ENCODE results near the gene BET1. TPM values are rescaled to one million over a fixed set of nuclear protein-coding genes. Genes with fewer than 3 reads are reported as not detected.
"Not testable (repeated sequence)": the region's sequence is repeated elsewhere in the genome, so short reads cannot be mapped to it uniquely, and the experiment has no call there.

BET1 gene, protein sequence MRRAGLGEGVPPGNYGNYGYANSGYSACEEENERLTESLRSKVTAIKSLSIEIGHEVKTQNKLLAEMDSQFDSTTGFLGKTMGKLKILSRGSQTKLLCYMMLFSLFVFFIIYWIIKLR
- total RNA-seq (2014; rRNA removed; shearing (Covaris generic); ENCODE audit: low replicate concordance): 46.6 and 50.7 TPM in 2 replicates

DNA sequence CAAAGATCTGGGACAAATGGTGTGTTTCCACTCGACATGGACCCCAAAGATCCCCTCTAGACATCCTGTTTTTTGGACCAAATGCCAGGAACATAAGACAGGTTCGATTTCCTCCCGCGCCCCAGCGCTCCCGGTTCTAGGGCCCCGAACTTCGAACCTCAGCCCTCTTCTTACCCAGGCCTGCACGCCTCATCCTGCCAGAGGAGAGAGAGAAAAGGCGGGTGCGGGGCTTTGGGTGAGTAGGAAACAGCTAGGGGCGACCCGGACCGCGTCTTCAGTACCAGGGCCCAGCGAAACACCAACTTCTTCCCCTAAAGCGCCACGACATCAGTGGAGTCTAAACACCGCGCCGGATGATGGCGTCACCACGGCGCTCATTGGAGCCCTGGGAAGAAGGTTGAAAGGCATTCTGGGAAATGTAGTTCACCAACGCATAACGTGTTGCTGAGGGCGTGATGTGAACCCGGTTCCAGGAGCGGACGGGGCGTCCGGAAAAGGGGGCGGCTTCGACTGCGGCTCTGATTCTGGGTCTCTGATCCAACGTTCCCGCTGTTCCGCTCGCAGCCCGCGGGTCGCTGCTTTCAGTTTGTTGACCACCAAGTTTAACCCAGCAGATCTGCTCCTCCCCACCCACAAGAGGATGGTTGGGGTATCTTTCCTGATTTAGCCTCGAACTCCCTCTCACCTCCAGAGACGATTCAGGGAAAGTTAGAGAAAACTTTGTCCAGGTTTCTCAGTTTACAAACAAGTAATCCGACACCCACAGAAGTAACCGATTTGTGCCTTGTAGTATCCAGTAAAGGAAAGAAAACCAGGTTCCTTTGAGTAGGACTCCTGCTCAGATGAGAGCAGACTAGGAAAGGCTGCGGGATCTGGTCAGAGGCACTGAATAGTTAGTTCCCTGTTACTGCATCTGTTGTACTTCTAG lies at the start of gene BET1:
Gene BET1, minus strand, starts transcription at position 332 of the 928 bp plus-strand sequence. Its CDS starts 139 bp downstream, at position 193.
- peak; percentile 92 for DNase-seq (ENCODE audit: low read depth)
- in situ Hi-C loops (cut with HindIII; ENCODE audit: low pct_unique_long_range_greater_than_20kb, low sequenced_read_pairs): no loop called here

DNA sequence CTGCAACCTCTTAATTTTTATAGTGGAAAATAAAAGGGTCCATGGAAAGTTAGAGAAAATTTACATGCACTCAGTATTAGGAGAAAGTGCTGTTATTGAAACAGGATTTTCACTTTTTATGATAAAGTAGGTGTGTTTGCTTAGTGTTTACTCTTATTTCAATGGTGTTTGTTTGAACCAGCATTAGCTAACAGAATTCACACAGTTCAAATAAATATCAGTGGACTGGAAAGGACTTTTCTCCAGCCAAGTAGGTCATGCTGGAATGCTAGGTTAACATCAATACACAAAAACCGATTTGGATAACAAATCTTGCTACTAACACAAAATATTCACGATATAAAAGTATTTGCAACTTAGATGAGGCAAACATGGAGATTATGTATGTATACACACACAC lies 49.4 kb upstream of the BET1 start:
- in situ Hi-C loops (cut with HindIII; ENCODE audit: low pct_unique_long_range_greater_than_20kb, low sequenced_read_pairs): no loop called here
- no peak for DNase-seq (ENCODE audit: low read depth)

DNA sequence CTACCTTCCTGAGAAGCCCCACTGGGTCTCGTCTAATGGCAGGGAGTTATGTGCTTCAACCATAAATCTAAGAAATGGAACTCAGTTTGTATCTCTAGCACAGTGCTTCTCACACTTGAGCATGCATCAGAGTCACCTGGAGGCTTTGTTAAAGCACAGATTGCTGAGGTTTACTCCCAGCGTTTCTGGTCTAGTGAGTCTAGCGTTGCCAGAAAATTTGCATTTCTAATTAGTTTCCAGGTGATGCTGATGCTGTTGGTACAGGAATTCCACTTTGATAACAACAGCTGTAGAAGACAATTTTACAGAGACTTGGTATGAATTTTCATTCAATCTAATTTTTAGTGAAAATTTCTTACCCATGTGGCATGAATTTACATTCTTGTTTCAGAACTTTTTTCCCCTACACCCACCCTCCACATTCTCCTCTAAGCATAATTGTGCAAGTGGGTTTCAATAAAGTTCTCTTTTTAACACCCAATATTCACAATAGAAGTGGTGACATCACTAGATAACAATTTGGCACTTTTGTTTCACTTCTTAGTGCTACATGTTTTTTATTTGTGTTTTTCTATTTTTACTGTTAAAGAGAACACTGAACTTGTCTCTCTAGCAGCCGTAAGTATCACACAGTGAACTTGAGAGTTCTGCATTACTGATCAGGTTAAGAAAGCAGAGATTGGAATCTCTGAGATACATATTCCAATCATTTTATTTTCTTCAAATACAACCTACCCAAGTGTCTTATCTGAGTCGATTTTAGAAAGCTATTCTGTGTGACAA lies 48.4 kb upstream of the BET1 start:
- in situ Hi-C loops (cut with HindIII; ENCODE audit: low pct_unique_long_range_greater_than_20kb, low sequenced_read_pairs): no loop called here
- DNase-seq (ENCODE audit: low read depth): no peak

DNA sequence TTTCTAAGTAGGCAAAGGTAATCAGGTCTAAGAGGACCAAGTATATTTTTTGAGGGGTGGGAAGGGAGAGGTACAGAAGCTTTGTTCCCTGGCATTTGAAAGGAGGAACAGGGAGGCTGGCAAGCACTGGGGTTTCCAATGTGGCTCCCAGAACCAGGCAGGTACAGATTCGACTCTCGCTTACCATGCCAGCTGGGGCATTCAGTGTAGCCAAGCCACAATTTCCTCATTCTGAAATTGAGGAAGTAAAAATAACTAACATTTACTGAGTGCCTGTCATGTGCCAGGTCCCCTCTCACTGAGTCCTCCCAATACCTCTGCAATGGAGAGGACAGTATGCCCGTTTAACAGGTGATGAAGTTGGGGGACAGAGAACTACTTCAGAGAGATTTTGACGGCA lies 45.9 kb upstream of the BET1 start:
- in situ Hi-C loops (cut with HindIII; ENCODE audit: low pct_unique_long_range_greater_than_20kb, low sequenced_read_pairs): no loop called here
- DNase-seq (ENCODE audit: low read depth): no peak

DNA sequence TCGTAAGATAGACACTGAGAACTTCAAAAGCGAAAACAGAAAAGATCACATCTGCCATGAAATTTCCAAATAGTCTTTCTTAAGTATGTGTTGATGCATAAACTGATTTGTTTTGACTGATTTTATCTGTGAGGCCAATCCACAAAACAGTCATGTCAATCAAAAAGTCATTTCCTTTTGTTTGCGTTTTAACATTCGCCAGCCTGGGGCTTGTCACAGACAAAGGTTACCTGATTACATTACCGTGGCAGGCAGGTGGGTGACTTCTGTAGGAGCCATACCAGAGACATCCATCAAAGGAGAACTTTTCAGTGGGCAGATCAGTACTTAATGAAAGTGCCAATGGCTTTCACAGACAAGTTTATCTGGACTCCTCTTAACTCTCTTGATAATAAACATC lies 45.5 kb upstream of the BET1 start:
- in situ Hi-C loops (cut with HindIII; ENCODE audit: low pct_unique_long_range_greater_than_20kb, low sequenced_read_pairs): no loop called here
- no peak for DNase-seq (ENCODE audit: low read depth)

DNA sequence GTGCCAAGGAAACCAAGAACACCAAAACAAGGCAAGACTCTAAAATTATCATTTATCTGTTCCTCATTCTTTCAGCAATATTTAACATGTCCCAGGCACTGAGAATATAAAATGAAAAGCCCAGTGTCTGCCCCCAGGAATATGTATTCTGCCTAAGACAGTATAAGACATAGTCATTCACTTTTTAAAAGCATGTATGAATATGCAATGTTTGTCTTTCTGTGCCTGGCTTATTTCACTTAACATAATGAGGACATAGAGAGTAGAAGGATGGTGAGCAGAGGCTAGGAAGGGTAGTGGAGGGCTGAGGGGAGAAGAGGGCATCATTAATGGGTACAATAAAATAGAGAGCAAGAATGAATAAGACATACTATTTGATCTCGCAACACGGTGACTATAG lies 44.6 kb upstream of the BET1 start:
- in situ Hi-C loops (cut with HindIII; ENCODE audit: low pct_unique_long_range_greater_than_20kb, low sequenced_read_pairs): no loop called here

DNA sequence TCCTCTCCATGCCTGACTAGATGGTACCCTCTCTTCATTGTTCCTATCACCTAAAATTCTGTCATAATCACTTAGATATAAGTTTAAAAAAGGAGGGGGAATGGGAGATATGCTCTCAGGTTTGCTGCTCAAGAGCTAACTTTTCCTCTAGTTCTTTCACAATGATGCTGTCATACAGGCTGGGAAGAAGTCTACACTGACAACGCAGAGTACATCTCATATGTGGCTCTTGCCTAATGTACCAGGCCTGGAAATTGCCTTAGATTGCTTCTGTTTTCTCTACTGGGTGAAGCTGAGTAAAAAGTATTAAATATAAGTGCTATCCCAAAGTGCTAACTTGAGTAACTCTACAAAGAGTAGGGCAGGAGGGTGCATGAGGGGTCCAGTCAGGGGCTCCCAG lies 43.8 kb upstream of the BET1 start:
- in situ Hi-C loops (cut with HindIII; ENCODE audit: low pct_unique_long_range_greater_than_20kb, low sequenced_read_pairs): no loop called here
- no peak for DNase-seq (ENCODE audit: low read depth)

More for the DNA sequence above, 44.6 kb upstream of the BET1 start:
- no peak for DNase-seq (ENCODE audit: low read depth)

DNA sequence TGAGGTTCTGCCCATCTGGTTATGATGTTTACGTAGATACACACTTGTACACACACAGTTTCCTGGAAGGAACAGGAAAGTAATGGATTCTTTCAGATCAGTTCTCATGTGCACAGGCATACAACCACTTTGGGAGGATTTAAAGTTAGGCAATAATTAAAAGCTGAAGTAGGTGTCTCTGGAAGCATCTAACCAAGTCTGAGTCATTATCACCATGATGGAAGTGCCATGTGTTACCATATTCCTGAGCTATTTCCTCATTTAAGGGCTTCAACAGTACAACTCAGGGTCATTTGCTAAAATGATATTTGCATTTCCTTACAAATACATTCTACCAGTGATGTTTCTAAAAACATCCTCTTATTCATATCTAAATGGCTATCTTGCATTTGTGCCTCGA lies 41.4 kb upstream of the BET1 start:
- in situ Hi-C loops (cut with HindIII; ENCODE audit: low pct_unique_long_range_greater_than_20kb, low sequenced_read_pairs): no loop called here
- no peak for DNase-seq (ENCODE audit: low read depth)

DNA sequence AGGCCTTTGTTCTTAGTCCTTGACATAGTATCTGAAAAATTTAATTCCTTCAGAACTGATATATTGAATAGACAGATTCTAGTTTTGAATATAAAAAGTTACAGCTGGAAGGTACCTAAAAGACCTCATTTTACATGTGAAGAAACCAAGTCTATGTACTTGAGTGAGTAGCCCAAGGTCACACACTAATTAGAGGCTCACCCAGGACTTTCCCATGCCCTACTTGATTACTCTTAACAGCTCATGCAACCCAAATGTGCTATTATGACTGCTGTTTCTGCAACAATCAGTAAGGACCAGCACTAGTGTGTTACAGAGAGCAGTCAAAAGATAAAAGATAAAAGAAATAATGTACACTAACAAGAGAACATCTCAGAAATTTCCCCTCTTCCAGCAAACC lies 40.7 kb upstream of the BET1 start:
- in situ Hi-C loops (cut with HindIII; ENCODE audit: low pct_unique_long_range_greater_than_20kb, low sequenced_read_pairs): no loop called here
- no peak for DNase-seq (ENCODE audit: low read depth)

DNA sequence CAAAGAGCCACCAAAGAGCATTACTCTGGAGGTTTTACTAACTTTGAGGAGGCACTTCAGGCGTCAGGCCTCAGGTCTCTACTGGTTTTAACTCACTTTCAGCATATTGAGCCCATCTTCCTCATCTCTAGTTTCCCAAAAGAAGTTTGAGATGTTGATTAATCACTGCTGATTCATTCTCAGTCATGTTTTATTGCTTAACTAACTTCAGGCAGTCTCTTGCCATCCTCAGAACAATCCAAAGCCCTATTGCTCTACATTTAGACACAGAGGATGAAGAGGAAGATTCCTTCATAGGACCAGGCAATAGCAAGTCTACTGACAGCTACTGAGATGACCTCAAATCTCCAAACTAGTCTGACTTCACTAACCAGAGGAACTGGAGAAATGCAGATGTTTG lies 39.1 kb upstream of the BET1 start:
- in situ Hi-C loops (cut with HindIII; ENCODE audit: low pct_unique_long_range_greater_than_20kb, low sequenced_read_pairs): no loop called here
- no peak for DNase-seq (ENCODE audit: low read depth)

DNA sequence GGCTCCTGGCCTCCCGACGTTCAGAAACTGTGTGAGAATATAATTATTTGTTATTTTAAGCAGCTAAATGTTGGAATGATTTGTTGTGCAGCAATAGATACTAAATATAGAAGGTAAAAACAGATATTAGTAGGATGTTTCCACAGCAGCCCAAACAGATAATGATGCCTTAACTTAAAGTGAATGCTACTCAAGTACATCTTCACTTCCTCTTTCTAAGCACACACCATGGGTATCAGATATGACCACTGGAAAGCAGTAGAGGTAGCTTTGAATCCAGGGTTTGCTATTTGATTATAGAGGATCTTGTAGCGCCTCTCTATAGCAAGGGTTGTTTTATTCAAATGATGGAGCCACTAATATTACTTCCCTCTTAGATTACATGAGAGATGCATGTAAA lies 38.2 kb upstream of the BET1 start:
- in situ Hi-C loops (cut with HindIII; ENCODE audit: low pct_unique_long_range_greater_than_20kb, low sequenced_read_pairs): no loop called here

DNA sequence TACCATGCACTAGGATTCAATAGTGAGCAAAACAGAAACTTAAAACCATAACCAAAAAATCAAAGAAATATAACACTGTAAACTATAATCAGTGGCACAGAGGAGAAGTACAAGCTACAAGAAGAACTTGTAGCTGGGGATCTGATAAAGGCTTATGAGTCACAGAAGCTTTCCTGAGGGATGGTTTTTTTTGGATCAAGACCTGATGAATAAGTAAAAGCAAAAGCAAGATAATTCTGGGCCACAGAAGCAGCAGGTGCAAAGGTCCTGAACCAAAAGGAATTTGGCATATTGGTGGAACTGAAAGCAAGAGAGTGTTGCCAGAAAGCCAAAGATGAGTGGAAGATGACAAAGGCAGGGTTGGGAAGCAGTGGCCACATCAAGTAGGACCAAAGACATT lies 37.4 kb upstream of the BET1 start:
- in situ Hi-C loops (cut with HindIII; ENCODE audit: low pct_unique_long_range_greater_than_20kb, low sequenced_read_pairs): no loop called here

More for the DNA sequence above, 38.2 kb upstream of the BET1 start:
- DNase-seq (ENCODE audit: low read depth): no peak

DNA sequence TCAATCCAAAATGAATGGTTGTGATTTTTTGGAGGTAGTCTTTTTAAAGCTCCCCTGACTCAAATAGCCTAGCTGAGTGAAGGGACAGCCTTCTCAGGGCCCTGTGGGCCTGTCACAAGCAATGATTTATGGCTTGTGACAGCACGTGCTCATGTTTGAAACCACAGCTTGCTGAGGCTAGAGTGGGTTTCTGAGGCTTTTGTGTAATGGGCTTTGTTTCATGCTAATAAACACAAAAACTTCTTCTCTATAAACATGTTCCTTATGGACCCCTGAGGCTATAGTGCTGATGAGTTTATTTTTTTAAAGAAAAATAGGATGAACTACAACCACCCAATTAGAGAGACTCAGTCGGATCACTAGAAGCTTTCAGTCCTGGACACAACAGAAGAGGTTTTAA lies 36.1 kb upstream of the BET1 start:
- in situ Hi-C loops (cut with HindIII; ENCODE audit: low pct_unique_long_range_greater_than_20kb, low sequenced_read_pairs): no loop called here
- no peak for DNase-seq (ENCODE audit: low read depth)

More for the DNA sequence above, 37.4 kb upstream of the BET1 start:
- DNase-seq (ENCODE audit: low read depth): no peak

DNA sequence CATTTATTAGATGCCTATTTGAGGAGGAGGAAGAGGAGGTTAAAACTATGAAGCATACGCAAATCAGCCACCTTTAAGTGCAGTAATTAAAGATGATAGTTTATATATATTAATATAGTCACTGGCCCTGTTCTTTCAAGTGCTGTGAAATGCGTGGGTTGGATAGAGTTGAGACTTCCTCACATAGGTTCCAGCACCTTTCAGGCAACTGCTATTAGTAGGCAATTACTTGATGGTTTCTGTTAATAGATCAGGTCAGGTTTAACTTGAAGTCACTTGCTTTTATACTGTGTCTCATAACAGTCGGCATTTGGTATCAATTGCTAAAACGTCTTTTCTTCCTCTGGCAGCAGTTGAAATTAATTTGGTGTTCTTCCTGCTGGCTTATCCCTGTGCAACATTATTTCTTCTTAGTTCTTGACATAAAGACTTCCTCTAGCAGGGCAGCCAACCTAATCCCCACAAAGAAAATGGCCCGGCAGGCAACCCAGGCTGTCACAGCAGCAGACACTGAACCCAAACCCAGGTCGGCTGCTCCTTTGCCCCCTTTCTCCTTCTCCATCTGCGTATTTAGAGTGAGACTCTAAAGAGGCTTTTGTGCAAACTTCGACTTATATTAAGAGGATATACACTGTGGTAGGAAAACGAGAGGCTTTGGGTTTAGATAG lies 35.3 kb upstream of the BET1 start:
- in situ Hi-C loops (cut with HindIII; ENCODE audit: low pct_unique_long_range_greater_than_20kb, low sequenced_read_pairs): no loop called here
- DNase-seq (ENCODE audit: low read depth): no peak

DNA sequence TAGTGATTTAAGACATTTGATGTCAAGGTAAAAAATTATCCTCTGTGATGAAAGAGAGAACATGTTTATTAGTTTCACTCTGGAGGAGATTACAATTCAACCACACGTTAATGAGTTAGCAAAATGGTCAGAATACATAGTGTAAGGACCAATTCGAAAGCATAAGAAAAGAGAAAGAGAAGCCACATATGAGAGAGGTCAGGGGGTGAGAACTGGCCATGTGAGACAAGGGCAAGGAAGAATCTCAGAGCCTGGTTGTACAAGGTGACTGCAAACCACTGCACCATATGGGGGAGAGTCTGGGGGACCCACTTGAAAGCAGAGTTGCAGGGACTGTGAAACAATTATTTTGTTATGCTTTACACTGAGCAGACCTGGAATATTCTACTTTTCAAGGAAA lies 27.7 kb upstream of the BET1 start:
- in situ Hi-C loops (cut with HindIII; ENCODE audit: low pct_unique_long_range_greater_than_20kb, low sequenced_read_pairs): no loop called here
- no peak for DNase-seq (ENCODE audit: low read depth)

DNA sequence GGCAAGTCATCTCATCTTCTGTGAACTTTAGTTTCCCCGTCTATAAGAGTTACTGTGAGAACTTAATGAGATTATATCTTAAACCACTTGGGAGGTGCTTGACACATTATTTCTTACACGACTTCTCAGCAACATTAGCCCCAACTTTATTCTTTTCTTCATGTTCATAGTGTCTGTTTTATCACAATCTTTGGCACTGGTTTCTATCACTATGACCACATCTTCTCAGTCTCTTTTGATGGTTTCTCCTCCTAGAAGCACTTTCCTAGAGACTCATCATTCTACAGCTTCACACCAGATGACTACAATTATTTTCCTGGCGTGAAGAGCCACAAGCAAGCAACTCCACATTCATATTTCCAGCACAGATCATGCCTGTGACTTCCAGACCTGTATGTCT lies 26.5 kb upstream of the BET1 start:
- no peak for DNase-seq (ENCODE audit: low read depth)
- in situ Hi-C loops (cut with HindIII; ENCODE audit: low pct_unique_long_range_greater_than_20kb, low sequenced_read_pairs): no loop called here

DNA sequence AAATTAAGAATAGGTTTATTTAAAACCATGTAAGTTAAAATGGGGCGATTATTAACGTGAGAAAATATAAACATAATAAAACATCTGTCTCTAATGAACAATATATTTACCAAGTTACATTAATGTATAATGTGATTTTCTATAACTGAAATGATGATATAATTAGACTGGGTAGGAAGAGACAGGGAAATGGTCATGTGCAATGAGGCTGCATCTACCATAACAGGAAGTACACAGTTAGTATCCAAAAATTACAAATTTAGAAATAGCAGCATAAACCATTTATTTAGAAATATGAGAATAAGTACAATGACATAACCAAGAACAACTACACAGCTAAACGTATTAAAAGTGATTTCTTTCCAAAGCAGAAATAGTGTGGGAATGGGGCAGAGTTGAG lies 25.8 kb upstream of the BET1 start:
- in situ Hi-C loops (cut with HindIII; ENCODE audit: low pct_unique_long_range_greater_than_20kb, low sequenced_read_pairs): no loop called here
- DNase-seq (ENCODE audit: low read depth): no peak

DNA sequence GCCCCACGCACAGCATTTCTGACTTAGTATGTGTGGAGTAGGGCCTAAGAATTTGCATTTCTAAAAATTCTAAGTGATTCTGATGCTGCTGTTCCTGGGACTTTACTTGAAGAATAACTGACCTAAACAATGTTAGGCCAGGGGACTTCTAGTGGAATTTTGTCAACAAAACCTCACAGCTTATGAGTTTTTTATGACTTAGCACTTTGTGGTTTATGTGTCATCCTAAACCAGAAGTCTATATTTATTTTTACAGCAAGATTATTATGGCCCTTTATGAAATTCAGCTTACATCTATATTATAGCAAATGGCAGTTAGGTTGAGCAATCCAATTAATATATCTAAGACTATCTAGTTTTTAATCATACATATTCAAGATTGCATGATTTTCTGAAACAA lies 24.6 kb upstream of the BET1 start:
- no peak for DNase-seq (ENCODE audit: low read depth)
- in situ Hi-C loops (cut with HindIII; ENCODE audit: low pct_unique_long_range_greater_than_20kb, low sequenced_read_pairs): no loop called here

DNA sequence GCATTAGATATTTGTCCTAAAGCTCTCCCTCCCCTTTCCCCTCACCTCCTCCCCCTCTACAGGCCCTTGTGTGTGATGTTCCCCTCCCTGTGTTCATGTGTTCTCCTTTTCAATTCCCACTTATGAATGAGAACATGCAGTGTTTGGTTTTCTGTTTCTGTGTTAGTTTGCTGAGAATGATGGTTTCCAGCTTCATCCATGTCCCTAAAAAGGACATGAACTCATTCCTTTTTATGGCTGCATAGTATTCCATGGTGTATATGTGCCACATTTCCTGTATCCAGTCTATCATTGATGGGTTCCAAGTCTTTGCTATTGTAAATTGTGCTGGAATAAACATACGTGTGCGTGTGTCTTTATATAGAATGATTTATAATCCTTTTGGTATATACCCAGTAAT lies 22.5 kb upstream of the BET1 start:
- DNase-seq (ENCODE audit: low read depth); in situ Hi-C loops (cut with HindIII; ENCODE audit: low pct_unique_long_range_greater_than_20kb, low sequenced_read_pairs): not testable (repeated sequence)
